NOMO-1 treated with dmso at 0.1 percent for 144 hours (cell line): ENCODE measurements around the gene RSPH3.

Experiments
- DNase-seq: peaks from one replicate; lab custom pipeline; 2025; ENCODE audit not compliant: unreplicated experiment; lab: John Stamatoyannopoulos, UW

Gene RSPH3

DNA sequence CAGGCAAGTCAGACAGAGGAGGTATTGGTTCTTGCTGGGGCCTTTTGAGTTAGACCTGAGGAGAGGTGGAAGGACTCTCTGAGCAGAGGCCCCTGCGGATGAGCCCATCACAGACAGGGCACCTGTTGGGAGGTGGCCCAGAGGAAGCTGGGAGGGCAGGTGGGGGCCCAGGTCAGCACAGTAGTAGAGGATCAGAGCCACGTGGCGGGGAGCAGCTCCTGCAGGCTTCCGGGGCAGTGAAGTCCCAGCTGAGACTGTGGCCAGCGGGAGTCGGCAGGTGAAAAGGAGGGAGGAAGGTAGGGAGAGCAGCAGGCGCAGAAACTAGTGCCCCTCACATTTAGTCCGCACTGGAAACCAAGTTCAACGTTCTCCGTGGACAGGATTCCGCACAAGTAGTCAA is 61.8 kb downstream of the RSPH3 start:
- no peak for DNase-seq

GRCh38 chr6:158934157-158934556 is 65.8 kb downstream of the RSPH3 start:
- DNase-seq: no peak

DNA sequence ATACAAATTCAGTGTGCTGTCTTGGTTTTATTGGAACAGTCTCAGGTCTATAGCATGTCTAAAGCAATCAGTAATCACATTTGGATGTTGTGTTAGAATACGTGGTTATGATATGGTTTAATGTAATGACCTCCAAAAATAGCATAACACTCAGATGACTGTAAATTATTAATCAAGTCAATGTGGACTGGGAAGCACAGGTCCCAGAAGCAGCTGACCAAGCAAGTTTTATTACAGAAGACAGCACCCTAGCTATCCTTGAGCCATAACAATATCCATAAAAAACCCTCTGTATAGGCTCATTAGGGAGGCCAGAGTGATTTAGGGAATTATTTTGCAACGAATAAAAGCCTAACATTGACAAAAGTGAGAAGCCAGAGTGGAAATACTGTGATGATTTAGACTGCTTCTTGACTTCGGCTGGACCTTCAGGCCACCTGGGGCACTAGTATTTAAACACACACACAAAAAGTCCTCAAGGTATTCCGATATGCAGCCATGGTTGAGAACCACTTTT is 66.9 kb downstream of the RSPH3 start:
- no peak for DNase-seq

DNA sequence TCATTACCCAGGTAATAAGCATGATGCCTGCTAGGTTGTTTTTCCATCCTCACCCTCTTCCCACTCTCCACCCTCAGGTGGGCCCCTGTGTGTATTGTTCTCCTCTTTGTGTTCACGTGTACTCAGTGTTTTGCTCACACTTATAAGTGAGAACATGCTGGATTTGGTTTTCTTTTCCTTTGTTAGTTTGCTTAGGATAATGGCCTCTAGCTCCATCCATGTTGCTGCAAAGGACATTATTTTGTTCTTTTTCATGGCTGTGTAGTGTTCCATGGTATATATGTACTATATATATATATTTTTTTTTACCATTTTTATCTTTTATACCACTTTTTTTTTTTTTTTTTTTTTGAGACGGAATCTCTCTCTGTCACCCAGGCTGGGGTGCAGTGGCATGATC is 71.9 kb downstream of the RSPH3 start:
- no peak for DNase-seq

GRCh38 chr6:158926414-158926813 is 73.6 kb downstream of the RSPH3 start:
- no peak for DNase-seq

GRCh38 chr6:158924499-158925455 is 75.2 kb downstream of the RSPH3 start:
- DNase-seq: no peak

- DNase-seq: no peak
Measured at GRCh38 chr6:158923805-158924498, 76.0 kb downstream of the RSPH3 start.
